HG03565 (cell line): ENCODE data around the gene BPIFB2.

ENCODE experiments used
- ATAC-seq: cut with Tn5 transposase; IDR thresholded peaks from one replicate; pipeline ENCODE4 v1.9.1; 2021; ENCODE audit warnings: mild to moderate bottlenecking, moderate library complexity; ENCODE audit not compliant: unreplicated experiment

BPIFB2 gene

DNA sequence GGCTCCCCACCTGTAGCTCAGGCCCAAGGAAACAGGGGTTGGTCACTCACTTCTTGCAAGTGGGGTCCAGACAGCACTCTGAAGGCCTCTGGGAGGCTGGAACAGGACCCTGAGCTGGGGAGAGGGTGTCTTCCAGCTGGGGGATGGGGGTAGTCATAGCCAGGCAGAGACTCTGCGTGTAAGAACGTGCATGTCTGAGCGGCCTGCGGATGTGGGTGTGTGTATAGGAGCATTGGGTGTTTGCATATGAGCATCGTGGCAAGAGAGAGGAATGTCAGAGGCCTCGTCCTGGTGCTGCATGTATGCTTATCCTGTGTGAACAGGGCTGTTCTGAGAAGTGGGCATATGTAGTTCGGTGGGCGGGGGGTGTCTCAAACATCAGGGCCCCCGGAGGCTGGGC is 58.3 kb downstream of the BPIFB2 start:
- no peak for ATAC-seq

DNA sequence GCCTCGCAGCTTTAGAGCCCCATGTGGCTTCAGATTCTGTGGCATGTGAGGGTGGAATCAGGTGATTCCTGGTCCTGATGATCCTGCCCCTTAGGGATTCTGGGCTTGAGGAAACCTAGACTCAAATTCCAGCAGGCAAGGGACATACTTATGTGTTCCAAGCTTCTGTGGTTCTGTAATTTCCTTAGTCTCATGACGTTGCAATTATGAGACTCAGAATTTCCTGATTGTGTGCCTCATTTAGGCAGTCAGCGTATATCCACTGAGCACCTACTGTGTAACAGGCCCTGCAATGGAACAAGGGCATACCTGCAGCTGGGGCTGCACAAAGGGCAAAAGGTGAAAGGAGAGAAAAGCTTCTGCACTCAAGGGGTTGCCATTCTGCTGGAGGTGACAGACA is 60.3 kb downstream of the BPIFB2 start:
- ATAC-seq: no peak

GRCh38 chr20:33068251-33068939 is 60.9 kb downstream of the BPIFB2 start:
- ATAC-seq: no peak

DNA sequence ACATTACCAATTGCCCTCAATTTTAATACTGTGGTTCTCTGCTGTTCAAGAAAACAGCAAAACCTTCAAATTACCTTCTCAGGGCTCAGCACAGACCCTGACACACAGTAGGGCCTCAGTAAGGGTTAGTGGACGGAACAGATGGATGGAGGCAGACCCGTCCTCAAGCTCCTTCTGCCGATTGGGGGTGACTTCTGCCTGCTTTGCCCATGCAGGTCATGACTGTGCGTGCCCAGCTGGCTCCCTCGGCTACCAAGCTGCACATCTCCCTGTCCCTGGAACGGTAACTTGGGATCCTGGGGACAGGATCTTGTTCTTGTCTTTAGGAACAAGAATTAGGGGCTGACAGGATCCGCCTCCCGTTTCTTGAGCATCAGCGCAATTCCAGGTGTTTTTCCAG is 62.2 kb downstream of the BPIFB2 start:
- no peak for ATAC-seq

GRCh38 chr20:33070111-33071053 is 62.9 kb downstream of the BPIFB2 start:
- ATAC-seq: no peak

- ATAC-seq: no peak
Measured at GRCh38 chr20:33071198-33071597, 63.7 kb downstream of the BPIFB2 start.

GRCh38 chr20:33072362-33072761 is 64.9 kb downstream of the BPIFB2 start:
- no peak for ATAC-seq

DNA sequence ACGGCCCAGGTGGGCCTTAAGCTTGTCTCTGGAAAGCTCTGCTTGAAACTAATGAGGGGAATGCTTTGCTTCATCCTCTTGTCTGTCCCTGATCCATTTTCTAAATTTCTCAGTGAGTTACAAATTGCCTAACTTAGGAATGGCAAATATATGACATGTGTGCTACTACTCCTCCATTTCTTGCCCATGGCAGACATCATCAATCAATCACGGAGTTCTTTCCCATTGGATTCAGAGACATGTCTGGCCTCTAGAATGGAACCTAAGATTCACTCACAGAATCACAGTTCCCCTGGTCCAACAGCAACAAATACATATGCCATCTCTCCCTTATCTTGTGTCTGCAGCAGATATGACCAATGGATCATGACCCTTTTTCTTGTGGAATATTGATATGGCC is 65.3 kb downstream of the BPIFB2 start:
- ATAC-seq: no peak
